Neural cell (in vitro differentiated cells): Measurements from ENCODE around the gene LINGO1. TPM values are rescaled to one million over a fixed set of nuclear protein-coding genes. Genes with fewer than 3 reads are reported as not detected.

Source experiments
- H2AFZ ChIP-seq: fragments of 200-600, 300-800 bp; sonication (generic), shearing (Covaris generic); 2 replicates; pipeline ENCODE4 v1.6.0; 2014; ENCODE audit warnings: low read depth, mild to moderate bottlenecking, antibody characterized with exemption, low read length, moderate library complexity
- H3F3A ChIP-seq: fragments of 200-600 bp; shearing (Covaris generic); 2 replicates; pipeline ENCODE4 v1.6.1; 2016; ENCODE audit warnings: mild to moderate bottlenecking, moderate library complexity, mixed read lengths, antibody characterized with exemption, low read length; ENCODE audit not compliant: insufficient read depth, poor library complexity, severe bottlenecking
- H3K27ac ChIP-seq: fragments of 200-600, 300-800 bp; sonication (generic), shearing (Covaris generic); 2 replicates; pipeline ENCODE4 v1.5.1; 2014; ENCODE audit warnings: mild to moderate bottlenecking, low read length, moderate library complexity
- H3K27me3 ChIP-seq: fragments of 300-800, 200-600 bp; sonication (generic), shearing (Covaris generic); 2 replicates; pipeline ENCODE4 v1.6.0; 2014; ENCODE audit warnings: mild to moderate bottlenecking, low read depth, low read length, moderate library complexity; ENCODE audit not compliant: insufficient read depth
- H3K36me3 ChIP-seq: fragments of 300-800, 200-600 bp; sonication (generic), shearing (Covaris generic); 2 replicates; pipeline ENCODE4 v1.5.1; 2014; ENCODE audit warnings: mild to moderate bottlenecking, antibody characterized with exemption, low read length, moderate library complexity; ENCODE audit not compliant: insufficient read depth
- H3K4me2 ChIP-seq: fragments of 300-800, 200-600 bp; sonication (generic), shearing (Covaris generic); 2 replicates; pipeline ENCODE4 v1.6.0; 2014; ENCODE audit warnings: mild to moderate bottlenecking, low read length
- H3K4me3 ChIP-seq: fragments of 300-800, 200-600 bp; sonication (generic), shearing (Covaris generic); 2 replicates; pipeline ENCODE4 v1.5.1; 2014; ENCODE audit warnings: mild to moderate bottlenecking, low read length, moderate library complexity
- H3K79me2 ChIP-seq: fragments of 200-600 bp; shearing (Covaris generic); replicated peaks from 2 replicates; pipeline ENCODE4 v1.6.0; 2014; ENCODE audit warnings: mild to moderate bottlenecking, low read length, moderate library complexity; ENCODE audit not compliant: insufficient read depth
- H3K9ac ChIP-seq: fragments of 300-800, 200-600 bp; sonication (generic), shearing (Covaris generic); 2 replicates; pipeline ENCODE4 v1.6.1; 2016; ENCODE audit warnings: mild to moderate bottlenecking, low read length, mixed read lengths
- H3K9me2 ChIP-seq: fragments of 200-600 bp; shearing (Covaris generic); 2 replicates; pipeline ENCODE4 v1.6.1; 2016; ENCODE audit warnings: mild to moderate bottlenecking, low read length, mixed read lengths; ENCODE audit not compliant: insufficient read depth
- H3K9me3 ChIP-seq: fragments of 200-600, 300-800 bp; sonication (generic), shearing (Covaris generic); 2 replicates; pipeline ENCODE4 v1.6.1; 2016; ENCODE audit warnings: mild to moderate bottlenecking, mixed run types, low read length, moderate library complexity, mixed read lengths
- H4K20me1 ChIP-seq: fragments of 200-600 bp; shearing (Covaris generic); 2 replicates; pipeline ENCODE4 v1.6.1; 2016; ENCODE audit warnings: mild to moderate bottlenecking, mixed run types; ENCODE audit not compliant: insufficient read depth
- EP300 ChIP-seq: fragments of 450-650 bp; conservative IDR thresholded peaks from 2 replicates; pipeline ENCODE4 v1.6.1; 2014; ENCODE audit warnings: antibody characterized with exemption, mild to moderate bottlenecking, moderate library complexity; ENCODE audit not compliant: poor library complexity, severe bottlenecking
- EZH2 ChIP-seq: fragments of 200-600, 300-800 bp; shearing (Covaris generic), sonication (generic); IDR thresholded peaks from 2 replicates; pipeline ENCODE4 v1.6.1; 2014; ENCODE audit warnings: antibody characterized with exemption, low read length, borderline replicate concordance, mild to moderate bottlenecking; ENCODE audit not compliant: insufficient read depth, poor library complexity, severe bottlenecking
- MXI1 ChIP-seq: fragments of 450-650 bp; conservative IDR thresholded peaks from 2 replicates; pipeline ENCODE4 v1.6.1; 2014; ENCODE audit warnings: antibody characterized with exemption, mild to moderate bottlenecking; ENCODE audit not compliant: poor library complexity, severe bottlenecking
- POLR2AphosphoS5 ChIP-seq: IDR thresholded peaks from 2 replicates; pipeline ENCODE4 v1.6.1; 2012
- RAD21 ChIP-seq: fragments of 450-650 bp; conservative IDR thresholded peaks from 2 replicates; pipeline ENCODE4 v1.6.1; 2014; ENCODE audit warnings: antibody characterized with exemption, mild to moderate bottlenecking, moderate library complexity
- SMC3 ChIP-seq: fragments of 450-650 bp; conservative IDR thresholded peaks from 2 replicates; pipeline ENCODE4 v1.6.1; 2014; ENCODE audit warnings: antibody characterized with exemption, mild to moderate bottlenecking, moderate library complexity; ENCODE audit not compliant: poor library complexity
- TAF1 ChIP-seq: IDR thresholded peaks from 2 replicates; pipeline ENCODE4 v1.6.1; 2012; ENCODE audit warnings: low read depth
- polyA plus RNA-seq: library from polyadenylated mRNA; depleted of rRNA; stranded (reverse); fragments of >200 nt; gene quantifications from 2 replicates; pipeline ENCODE4 v1.2.3, GENCODE V29; 2014
- TF ChIP-seq, protein P1 (sequence below): IDR thresholded peaks from 2 replicates; pipeline ENCODE4 v1.6.1; 2012; ENCODE audit warnings: borderline replicate concordance
- TF ChIP-seq, protein P2 (sequence below): fragments of 450-650 bp; IDR thresholded peaks from 2 replicates; pipeline ENCODE4 v1.5.1; 2014; ENCODE audit warnings: antibody characterized with exemption, mild to moderate bottlenecking, moderate library complexity; ENCODE audit not compliant: poor library complexity, severe bottlenecking

LINGO1 gene
- polyA plus RNA-seq, 1 donor from 2014 or later: 34.4 TPM

DNA sequence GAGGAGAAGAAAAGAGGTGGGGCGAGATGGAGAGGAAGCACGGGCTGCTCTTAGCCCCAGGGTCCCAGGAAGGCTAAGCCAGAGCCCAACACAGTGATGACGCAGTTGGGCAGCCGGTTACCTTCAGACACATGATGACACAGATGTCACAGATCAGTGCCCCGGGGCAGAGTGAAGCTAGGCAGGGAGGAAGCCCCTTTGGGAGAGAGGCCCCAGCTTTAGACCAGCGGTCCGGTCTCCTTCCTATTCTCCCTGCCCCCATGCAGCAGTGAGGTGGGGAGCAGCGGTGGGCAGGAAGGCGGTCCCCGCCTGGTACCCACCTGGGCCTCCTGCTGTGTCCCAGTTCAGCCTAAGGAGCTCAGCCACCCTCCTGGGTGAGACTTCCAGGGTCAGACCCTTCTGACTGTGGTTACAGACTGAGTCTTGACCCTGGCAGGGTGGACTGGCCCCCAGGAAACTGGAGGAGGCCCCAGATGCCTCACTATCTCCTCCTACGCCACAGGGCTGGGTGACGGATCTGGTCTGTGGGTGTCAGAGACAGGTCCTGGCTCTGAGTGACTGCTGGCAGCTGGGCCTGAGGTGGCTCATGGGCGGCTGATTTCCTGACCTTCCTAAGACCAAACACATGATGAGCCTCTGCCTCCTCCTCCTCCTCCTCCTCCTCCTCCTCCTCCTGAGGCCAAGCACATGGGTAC, 38.8 kb upstream of the LINGO1 start:
- Histone ChIP-seq H3F3A (no peaks in the 10 kb centered on the region), H3K79me2 (no peaks in the 10 kb centered on the region), H3K4me3 (no peak overlapping the region), H3K9me3 (no peaks in the 10 kb centered on the region), H3K27ac (no peak overlapping the region), H3K9me2 (no peaks in the 10 kb centered on the region), H3K4me2 (no peak overlapping the region), H3K9ac (no peak overlapping the region), H3K36me3 (no peaks in the 10 kb centered on the region), H3K27me3 (no peaks in the 10 kb centered on the region), H4K20me1 (no peaks in the 10 kb centered on the region), H2AFZ (no peak overlapping the region)
- TF ChIP-seq, protein P1, sequence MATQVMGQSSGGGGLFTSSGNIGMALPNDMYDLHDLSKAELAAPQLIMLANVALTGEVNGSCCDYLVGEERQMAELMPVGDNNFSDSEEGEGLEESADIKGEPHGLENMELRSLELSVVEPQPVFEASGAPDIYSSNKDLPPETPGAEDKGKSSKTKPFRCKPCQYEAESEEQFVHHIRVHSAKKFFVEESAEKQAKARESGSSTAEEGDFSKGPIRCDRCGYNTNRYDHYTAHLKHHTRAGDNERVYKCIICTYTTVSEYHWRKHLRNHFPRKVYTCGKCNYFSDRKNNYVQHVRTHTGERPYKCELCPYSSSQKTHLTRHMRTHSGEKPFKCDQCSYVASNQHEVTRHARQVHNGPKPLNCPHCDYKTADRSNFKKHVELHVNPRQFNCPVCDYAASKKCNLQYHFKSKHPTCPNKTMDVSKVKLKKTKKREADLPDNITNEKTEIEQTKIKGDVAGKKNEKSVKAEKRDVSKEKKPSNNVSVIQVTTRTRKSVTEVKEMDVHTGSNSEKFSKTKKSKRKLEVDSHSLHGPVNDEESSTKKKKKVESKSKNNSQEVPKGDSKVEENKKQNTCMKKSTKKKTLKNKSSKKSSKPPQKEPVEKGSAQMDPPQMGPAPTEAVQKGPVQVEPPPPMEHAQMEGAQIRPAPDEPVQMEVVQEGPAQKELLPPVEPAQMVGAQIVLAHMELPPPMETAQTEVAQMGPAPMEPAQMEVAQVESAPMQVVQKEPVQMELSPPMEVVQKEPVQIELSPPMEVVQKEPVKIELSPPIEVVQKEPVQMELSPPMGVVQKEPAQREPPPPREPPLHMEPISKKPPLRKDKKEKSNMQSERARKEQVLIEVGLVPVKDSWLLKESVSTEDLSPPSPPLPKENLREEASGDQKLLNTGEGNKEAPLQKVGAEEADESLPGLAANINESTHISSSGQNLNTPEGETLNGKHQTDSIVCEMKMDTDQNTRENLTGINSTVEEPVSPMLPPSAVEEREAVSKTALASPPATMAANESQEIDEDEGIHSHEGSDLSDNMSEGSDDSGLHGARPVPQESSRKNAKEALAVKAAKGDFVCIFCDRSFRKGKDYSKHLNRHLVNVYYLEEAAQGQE: no peak
- TF ChIP-seq EZH2: no peak
- TF ChIP-seq MXI1: no peak
- TF ChIP-seq POLR2AphosphoS5: no peak
- TF ChIP-seq, protein P2, sequence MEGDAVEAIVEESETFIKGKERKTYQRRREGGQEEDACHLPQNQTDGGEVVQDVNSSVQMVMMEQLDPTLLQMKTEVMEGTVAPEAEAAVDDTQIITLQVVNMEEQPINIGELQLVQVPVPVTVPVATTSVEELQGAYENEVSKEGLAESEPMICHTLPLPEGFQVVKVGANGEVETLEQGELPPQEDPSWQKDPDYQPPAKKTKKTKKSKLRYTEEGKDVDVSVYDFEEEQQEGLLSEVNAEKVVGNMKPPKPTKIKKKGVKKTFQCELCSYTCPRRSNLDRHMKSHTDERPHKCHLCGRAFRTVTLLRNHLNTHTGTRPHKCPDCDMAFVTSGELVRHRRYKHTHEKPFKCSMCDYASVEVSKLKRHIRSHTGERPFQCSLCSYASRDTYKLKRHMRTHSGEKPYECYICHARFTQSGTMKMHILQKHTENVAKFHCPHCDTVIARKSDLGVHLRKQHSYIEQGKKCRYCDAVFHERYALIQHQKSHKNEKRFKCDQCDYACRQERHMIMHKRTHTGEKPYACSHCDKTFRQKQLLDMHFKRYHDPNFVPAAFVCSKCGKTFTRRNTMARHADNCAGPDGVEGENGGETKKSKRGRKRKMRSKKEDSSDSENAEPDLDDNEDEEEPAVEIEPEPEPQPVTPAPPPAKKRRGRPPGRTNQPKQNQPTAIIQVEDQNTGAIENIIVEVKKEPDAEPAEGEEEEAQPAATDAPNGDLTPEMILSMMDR: no peak
- no peak for TF ChIP-seq RAD21
- no peak for TF ChIP-seq TAF1
- TF ChIP-seq EP300: no peak
- TF ChIP-seq SMC3: no peak

DNA sequence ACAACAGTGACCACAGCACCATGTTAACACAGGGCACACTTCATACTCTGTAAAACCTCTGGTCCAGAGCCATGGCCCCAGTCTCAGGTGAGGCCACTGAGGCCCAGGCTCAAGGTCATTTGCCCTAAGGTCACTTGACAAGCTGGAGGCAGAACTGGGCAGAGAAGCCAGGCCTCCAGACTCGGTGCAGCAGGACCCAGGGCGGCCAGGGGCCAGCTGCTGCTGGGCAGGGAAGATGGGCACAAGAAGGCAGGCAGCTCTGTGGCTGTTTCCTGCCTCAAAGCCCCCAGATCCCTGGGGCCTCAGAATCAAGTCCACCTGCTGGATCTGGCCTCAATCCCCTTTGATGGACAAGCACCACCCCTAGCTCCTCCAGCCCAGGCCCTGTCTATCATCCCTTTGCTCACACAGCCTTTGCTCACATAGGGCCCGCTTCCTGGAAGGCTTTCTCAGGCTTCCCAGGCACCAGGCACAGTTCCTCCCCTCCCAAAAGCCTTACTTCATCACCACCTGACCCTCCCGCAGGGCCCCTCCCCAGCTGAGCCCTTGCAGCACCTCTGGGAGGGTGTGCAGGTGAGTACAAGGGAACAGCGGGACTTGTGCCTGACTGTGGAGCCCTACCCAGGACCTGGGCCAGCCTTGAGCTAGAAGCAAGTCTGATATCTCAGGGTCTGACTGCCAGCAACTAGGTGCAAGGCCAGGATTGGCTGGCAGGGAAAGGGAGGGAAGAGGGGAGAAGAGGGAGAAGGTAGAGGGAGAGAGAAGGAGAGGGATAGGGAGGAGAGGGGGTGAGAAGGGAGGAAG, 38.0 kb upstream of the LINGO1 start:
- no peak overlapping the region for H3K27ac ChIP-seq
- no peak overlapping the region for H3K4me2 ChIP-seq
- H3K79me2 ChIP-seq: no peaks in the 10 kb centered on the region
- H3K36me3 ChIP-seq: no peaks in the 10 kb centered on the region
- H3K27me3 ChIP-seq: no peaks in the 10 kb centered on the region
- H2AFZ ChIP-seq: no peak overlapping the region
- H3K9me3 ChIP-seq: no peaks in the 10 kb centered on the region
- H3F3A ChIP-seq: no peaks in the 10 kb centered on the region
- no peak overlapping the region for H3K4me3 ChIP-seq
- H4K20me1 ChIP-seq: no peaks in the 10 kb centered on the region
- no peak for TF ChIP-seq RAD21
- H3K9me2 ChIP-seq: no peaks in the 10 kb centered on the region
- no peak overlapping the region for H3K9ac ChIP-seq
